GM18499 (cell line): ENCODE measurements around the gene MYMK.

ENCODE experiments used
- ATAC-seq: cut with Tn5 transposase; IDR thresholded peaks from one replicate; pipeline ENCODE4 v1.9.1; 2021; ENCODE audit warnings: moderate number of reproducible peaks; ENCODE audit not compliant: insufficient read depth, unreplicated experiment

The MYMK gene

GRCh38 chr9:133536080-133536479 lies 11.3 kb upstream of the MYMK start:
- no peak for ATAC-seq

GRCh38 chr9:133535306-133535877 lies 10.6 kb upstream of the MYMK start:
- ATAC-seq = no peak

- no peak for ATAC-seq
These were observed 9.9 kb upstream of the MYMK start, which contains the start of gene ADAMTSL2 for GRCh38 chr9:133534346-133535291. TSS of gene ADAMTSL2 (plus strand) at chr9:133534704. CDS start at chr9:133536713, 2,009 bp downstream.

- ATAC-seq = no peak
These were observed 9.1 kb upstream of the MYMK start for GRCh38 chr9:133533857-133534256.

- ATAC-seq = no peak
These were observed 8.3 kb upstream of the MYMK start for GRCh38 chr9:133532937-133533668.

GRCh38 chr9:133531293-133531692 lies 6.5 kb upstream of the MYMK start:
- ATAC-seq = no peak

- ATAC-seq = no peak
These were observed 5.1 kb upstream of the MYMK start for GRCh38 chr9:133529874-133530273.

- no peak for ATAC-seq
These were observed 4.7 kb upstream of the MYMK start for GRCh38 chr9:133529457-133529856.

GRCh38 chr9:133528876-133529241 lies 4.1 kb upstream of the MYMK start:
- no peak for ATAC-seq

- no peak for ATAC-seq
These were observed 3.5 kb upstream of the MYMK start for GRCh38 chr9:133528001-133528875.

- no peak for ATAC-seq
These were observed 2.7 kb upstream of the MYMK start for GRCh38 chr9:133527444-133527920.

- no peak for ATAC-seq
These were observed 2.1 kb upstream of the MYMK start for GRCh38 chr9:133526721-133527321.

GRCh38 chr9:133525677-133526076 lies 918 bp upstream of the MYMK start:
- no peak for ATAC-seq

GRCh38 chr9:133524146-133524545 lies 613 bp downstream of the MYMK start:
- ATAC-seq = no peak

GRCh38 chr9:133523106-133523505 lies 1.7 kb downstream of the MYMK start:
- ATAC-seq = no peak

- ATAC-seq = no peak
These were observed 2.5 kb downstream of the MYMK start for GRCh38 chr9:133522073-133522910.

GRCh38 chr9:133521122-133522072 lies 3.4 kb downstream of the MYMK start:
- no peak for ATAC-seq
